PFSK-1 (cell line): Measurements from ENCODE around the gene ERAS. TPM values are rescaled to one million over a fixed set of nuclear protein-coding genes. Genes with fewer than 3 reads are reported as not detected.

Source experiments
- FOXP2 ChIP-seq: optimal IDR thresholded peaks from 2 replicates; pipeline ENCODE3; 2011; ENCODE audit warnings: borderline replicate concordance, control low read depth, inconsistent platforms; ENCODE audit not compliant: insufficient read depth; ENCODE audit errors: extremely low read length, extremely low read depth
- POLR2AphosphoS5 ChIP-seq: IDR thresholded peaks from 2 replicates; pipeline ENCODE4 v1.6.1; 2012; ENCODE audit warnings: low read depth, mild to moderate bottlenecking, control low read depth, low read length, moderate library complexity
- SIN3A ChIP-seq: IDR thresholded peaks from 2 replicates; pipeline ENCODE4 v1.6.1; 2012; ENCODE audit warnings: mild to moderate bottlenecking, low read length, moderate library complexity, borderline replicate concordance; ENCODE audit not compliant: insufficient read depth
- TAF1 ChIP-seq: IDR thresholded peaks from 2 replicates; pipeline ENCODE4 v1.6.1; 2012; ENCODE audit warnings: low read length, control low read depth, borderline replicate concordance; ENCODE audit not compliant: insufficient read depth
- polyA plus RNA-seq: library from polyadenylated mRNA; unstranded; fragments of >200 nt; gene quantifications from one replicate; pipeline ENCODE4 v1.2.1, GENCODE V29; 2012; ENCODE audit warnings: low read depth, missing spikeins; ENCODE audit not compliant: insufficient read length
- TF ChIP-seq, protein P1 (sequence below), 2 experiments: IDR thresholded peaks; 2 replicates each; pipeline versions ENCODE4 v1.6.1 to v1.8.0; 2011 to 2012; ENCODE audit warnings: low read depth in 2 of 2, low read length in 2 of 2, control low read depth in 1 of 2, inconsistent platforms in 1 of 2, mild to moderate bottlenecking in 1 of 2, moderate library complexity in 1 of 2; ENCODE audit not compliant: insufficient read depth in 1 of 2

Gene ERAS
- polyA plus RNA-seq = not detected

GRCh38 chrX:48826135-48826875 is at the start of gene ERAS:
Gene ERAS (plus strand): TSS chrX:48826513. CDS start chrX:48829124, 2,611 bp downstream.
- TF ChIP-seq, protein P1, sequence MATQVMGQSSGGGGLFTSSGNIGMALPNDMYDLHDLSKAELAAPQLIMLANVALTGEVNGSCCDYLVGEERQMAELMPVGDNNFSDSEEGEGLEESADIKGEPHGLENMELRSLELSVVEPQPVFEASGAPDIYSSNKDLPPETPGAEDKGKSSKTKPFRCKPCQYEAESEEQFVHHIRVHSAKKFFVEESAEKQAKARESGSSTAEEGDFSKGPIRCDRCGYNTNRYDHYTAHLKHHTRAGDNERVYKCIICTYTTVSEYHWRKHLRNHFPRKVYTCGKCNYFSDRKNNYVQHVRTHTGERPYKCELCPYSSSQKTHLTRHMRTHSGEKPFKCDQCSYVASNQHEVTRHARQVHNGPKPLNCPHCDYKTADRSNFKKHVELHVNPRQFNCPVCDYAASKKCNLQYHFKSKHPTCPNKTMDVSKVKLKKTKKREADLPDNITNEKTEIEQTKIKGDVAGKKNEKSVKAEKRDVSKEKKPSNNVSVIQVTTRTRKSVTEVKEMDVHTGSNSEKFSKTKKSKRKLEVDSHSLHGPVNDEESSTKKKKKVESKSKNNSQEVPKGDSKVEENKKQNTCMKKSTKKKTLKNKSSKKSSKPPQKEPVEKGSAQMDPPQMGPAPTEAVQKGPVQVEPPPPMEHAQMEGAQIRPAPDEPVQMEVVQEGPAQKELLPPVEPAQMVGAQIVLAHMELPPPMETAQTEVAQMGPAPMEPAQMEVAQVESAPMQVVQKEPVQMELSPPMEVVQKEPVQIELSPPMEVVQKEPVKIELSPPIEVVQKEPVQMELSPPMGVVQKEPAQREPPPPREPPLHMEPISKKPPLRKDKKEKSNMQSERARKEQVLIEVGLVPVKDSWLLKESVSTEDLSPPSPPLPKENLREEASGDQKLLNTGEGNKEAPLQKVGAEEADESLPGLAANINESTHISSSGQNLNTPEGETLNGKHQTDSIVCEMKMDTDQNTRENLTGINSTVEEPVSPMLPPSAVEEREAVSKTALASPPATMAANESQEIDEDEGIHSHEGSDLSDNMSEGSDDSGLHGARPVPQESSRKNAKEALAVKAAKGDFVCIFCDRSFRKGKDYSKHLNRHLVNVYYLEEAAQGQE (IDR thresholded peaks at IDR 0.05; ENCODE audit: insufficient read depth in 1 of 2, low read depth in 2 of 2, low read length in 2 of 2) = no peak
- TF ChIP-seq TAF1 (no peak), SIN3A (no peak), POLR2AphosphoS5 (no peak), FOXP2 (no peak)

- no peak for TF ChIP-seq SIN3A
- TF ChIP-seq POLR2AphosphoS5 = no peak
- no peak for TF ChIP-seq TAF1
- no peak for TF ChIP-seq FOXP2
- TF ChIP-seq, protein P1 (IDR thresholded peaks at IDR 0.05; ENCODE audit: insufficient read depth in 1 of 2, low read depth in 2 of 2, low read length in 2 of 2) = no peak
These were observed 49.4 kb upstream of the ERAS start for GRCh38 chrX:48776818-48777439.

DNA sequence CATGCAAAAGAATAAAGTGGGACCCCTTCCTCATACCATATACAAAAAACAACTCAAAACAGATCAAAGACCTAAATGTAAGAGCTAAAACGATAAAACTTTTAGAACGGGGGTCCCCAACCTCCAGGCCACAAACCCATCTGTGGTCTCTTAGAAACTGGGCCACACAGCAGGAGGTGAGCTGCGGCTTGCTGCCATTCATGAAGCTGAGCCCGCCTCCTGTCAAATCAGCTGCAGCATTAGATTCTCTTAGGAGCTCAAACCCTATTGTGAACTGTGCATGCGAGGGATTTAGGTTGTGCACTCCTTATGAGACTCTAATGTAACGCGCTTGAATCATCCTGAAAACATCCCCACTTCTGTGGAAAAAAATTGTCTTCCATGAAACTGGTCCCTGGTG is 46.9 kb upstream of the ERAS start:
- TF ChIP-seq FOXP2 = no peak
- TF ChIP-seq SIN3A = no peak
- no peak for TF ChIP-seq TAF1
- TF ChIP-seq POLR2AphosphoS5 = no peak
- TF ChIP-seq, protein P1 (IDR thresholded peaks at IDR 0.05; ENCODE audit: insufficient read depth in 1 of 2, low read depth in 2 of 2, low read length in 2 of 2) = no peak

DNA sequence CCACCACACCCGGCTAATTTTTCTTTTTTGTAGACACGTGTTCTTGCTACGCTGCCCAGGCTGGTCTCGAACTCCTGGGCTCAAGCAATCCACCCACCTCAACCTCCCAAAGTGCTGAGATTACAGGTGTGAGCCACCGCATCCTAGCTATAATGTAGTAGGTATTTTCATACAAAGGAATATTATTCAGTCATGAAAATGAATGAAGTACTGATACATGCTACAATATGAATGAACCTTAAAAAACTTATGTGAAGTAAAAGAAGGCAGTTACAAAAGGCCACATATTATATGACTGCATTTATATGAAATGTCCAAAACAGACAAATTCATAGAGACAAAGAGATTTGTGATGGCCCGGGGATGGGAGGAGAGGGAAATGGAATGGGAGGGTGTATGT is 44.6 kb upstream of the ERAS start:
- no peak for TF ChIP-seq FOXP2
- TF ChIP-seq, protein P1 (IDR thresholded peaks at IDR 0.05; ENCODE audit: insufficient read depth in 1 of 2, low read depth in 2 of 2, low read length in 2 of 2) = no peak
- no peak for TF ChIP-seq TAF1
- no peak for TF ChIP-seq SIN3A
- TF ChIP-seq POLR2AphosphoS5 = no peak
